ENCODE results near the gene NUAK2. TPM values are rescaled to one million over a fixed set of nuclear protein-coding genes. Genes with fewer than 3 reads are reported as not detected.

NUAK2 gene
- total RNA-seq, 2 experiments from 2014 or later: 5.3 to 9.1 TPM

- Histone ChIP-seq H3K9me3 (ENCODE audit: low read length) (no peaks in the 10 kb centered on the region), H3K9me2 (ENCODE audit: insufficient read depth, low read length) (no peaks in the 10 kb centered on the region), H3K4me2 (ENCODE audit: low read length) (no peak overlapping the region), H4K20me1 (ENCODE audit: insufficient read depth, low read length) (no peaks in the 10 kb centered on the region), H2AFZ (ENCODE audit: low read length) (no peak overlapping the region), H3K4me1 (ENCODE audit: insufficient read depth, low read length, poor library complexity, severe bottlenecking) (peaks cover 4% of the 10 kb centered on the region), H3K79me2 (ENCODE audit: insufficient read depth, low read depth, low read length) (no peaks in the 10 kb centered on the region), H3K27ac (ENCODE audit: low read depth, low read length, poor library complexity, severe bottlenecking) (no peak overlapping the region), H3K4me3 (ENCODE audit: low read depth, low read length, poor library complexity, severe bottlenecking) (no peak overlapping the region), H3K36me3 (ENCODE audit: insufficient read depth, low read length) (no peaks in the 10 kb centered on the region)
- POLR2A ChIA-PET: no interaction called here
- intact Hi-C loops (cut with micrococcal nuclease; ENCODE audit: unreplicated experiment): no loop called here
- CTCF ChIA-PET (ENCODE audit: unreplicated experiment): no interaction called here
- BruUV-seq (replicated peaks): no TSS peak
- no peak for TF ChIP-seq EZH2phosphoT487 (IDR thresholded peaks at IDR 0.05; ENCODE audit: borderline replicate concordance, low read depth, low read length)
- TF ChIP-seq, protein P1, sequence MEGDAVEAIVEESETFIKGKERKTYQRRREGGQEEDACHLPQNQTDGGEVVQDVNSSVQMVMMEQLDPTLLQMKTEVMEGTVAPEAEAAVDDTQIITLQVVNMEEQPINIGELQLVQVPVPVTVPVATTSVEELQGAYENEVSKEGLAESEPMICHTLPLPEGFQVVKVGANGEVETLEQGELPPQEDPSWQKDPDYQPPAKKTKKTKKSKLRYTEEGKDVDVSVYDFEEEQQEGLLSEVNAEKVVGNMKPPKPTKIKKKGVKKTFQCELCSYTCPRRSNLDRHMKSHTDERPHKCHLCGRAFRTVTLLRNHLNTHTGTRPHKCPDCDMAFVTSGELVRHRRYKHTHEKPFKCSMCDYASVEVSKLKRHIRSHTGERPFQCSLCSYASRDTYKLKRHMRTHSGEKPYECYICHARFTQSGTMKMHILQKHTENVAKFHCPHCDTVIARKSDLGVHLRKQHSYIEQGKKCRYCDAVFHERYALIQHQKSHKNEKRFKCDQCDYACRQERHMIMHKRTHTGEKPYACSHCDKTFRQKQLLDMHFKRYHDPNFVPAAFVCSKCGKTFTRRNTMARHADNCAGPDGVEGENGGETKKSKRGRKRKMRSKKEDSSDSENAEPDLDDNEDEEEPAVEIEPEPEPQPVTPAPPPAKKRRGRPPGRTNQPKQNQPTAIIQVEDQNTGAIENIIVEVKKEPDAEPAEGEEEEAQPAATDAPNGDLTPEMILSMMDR (conservative IDR thresholded peaks at IDR 0.05; ENCODE audit: low read length): no peak
- DNase-seq (ENCODE audit: low spot score): no peak
Measured at GRCh38 chr1:205342986-205343385, 21.4 kb upstream of the NUAK2 start.

- H3K4me3 ChIP-seq (ENCODE audit: low read depth, low read length, poor library complexity, severe bottlenecking): no peak overlapping the region
- no peaks in the 10 kb centered on the region for H3K9me2 ChIP-seq (ENCODE audit: insufficient read depth, low read length)
- DNase-seq (ENCODE audit: low spot score): no peak
- no peaks in the 10 kb centered on the region for H3K9me3 ChIP-seq (ENCODE audit: low read length)
- POLR2A ChIA-PET: interaction anchor here (0.6 kb wide), 1 partner anchor 1591 kb away, joined by 3 read pairs; no protein-coding TSS in a partner anchor
- H3K36me3 ChIP-seq (ENCODE audit: insufficient read depth, low read length): no peaks in the 10 kb centered on the region
- no peak overlapping the region for H3K4me2 ChIP-seq (ENCODE audit: low read length)
- no peaks in the 10 kb centered on the region for H3K79me2 ChIP-seq (ENCODE audit: insufficient read depth, low read depth, low read length)
- TF ChIP-seq, protein P1 (conservative IDR thresholded peaks at IDR 0.05; ENCODE audit: low read length): no peak
- TF ChIP-seq EZH2phosphoT487 (IDR thresholded peaks at IDR 0.05; ENCODE audit: borderline replicate concordance, low read depth, low read length): no peak
- no TSS peak for BruUV-seq (replicated peaks)
- CTCF ChIA-PET (ENCODE audit: unreplicated experiment): no interaction called here
- no peak overlapping the region for H3K27ac ChIP-seq (ENCODE audit: low read depth, low read length, poor library complexity, severe bottlenecking)
- intact Hi-C loops (cut with micrococcal nuclease; ENCODE audit: unreplicated experiment): no loop called here
- no peaks in the 10 kb centered on the region for H3K4me1 ChIP-seq (ENCODE audit: insufficient read depth, low read length, poor library complexity, severe bottlenecking)
- no peaks in the 10 kb centered on the region for H4K20me1 ChIP-seq (ENCODE audit: insufficient read depth, low read length)
- no peak overlapping the region for H2AFZ ChIP-seq (ENCODE audit: low read length)
Measured at GRCh38 chr1:205340676-205341075, 19.1 kb upstream of the NUAK2 start.

DNA sequence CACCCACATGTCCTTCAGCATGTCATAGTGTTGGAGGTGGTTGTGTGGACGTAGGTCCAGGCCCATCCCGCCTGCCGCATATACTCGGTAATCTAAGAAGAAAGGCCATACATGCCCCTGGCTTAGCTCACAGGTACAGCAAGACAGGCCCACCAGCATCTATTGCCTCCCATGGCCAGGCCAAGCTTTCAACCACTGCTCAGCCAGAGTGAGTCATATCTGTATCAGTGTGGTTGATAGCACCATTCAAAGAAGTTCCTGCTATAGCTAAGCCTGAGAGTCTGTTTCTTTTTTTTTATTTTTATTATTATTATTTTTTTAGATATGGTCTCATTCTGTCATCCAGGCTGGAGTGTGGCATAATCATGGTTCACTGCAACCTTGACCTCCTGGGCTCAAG is 18.2 kb upstream of the NUAK2 start:
- no peak overlapping the region for H3K4me2 ChIP-seq (ENCODE audit: low read length)
- H3K4me1 ChIP-seq (ENCODE audit: insufficient read depth, low read length, poor library complexity, severe bottlenecking): no peaks in the 10 kb centered on the region
- ChIA-PET POLR2A (no interaction called here), CTCF (ENCODE audit: unreplicated experiment) (no interaction called here)
- H3K36me3 ChIP-seq (ENCODE audit: insufficient read depth, low read length): no peaks in the 10 kb centered on the region
- no peak for TF ChIP-seq EZH2phosphoT487 (IDR thresholded peaks at IDR 0.05; ENCODE audit: borderline replicate concordance, low read depth, low read length)
- TF ChIP-seq, protein P1 (conservative IDR thresholded peaks at IDR 0.05; ENCODE audit: low read length): no peak
- BruUV-seq (replicated peaks): no TSS peak
- H4K20me1 ChIP-seq (ENCODE audit: insufficient read depth, low read length): no peaks in the 10 kb centered on the region
- no peak overlapping the region for H2AFZ ChIP-seq (ENCODE audit: low read length)
- DNase-seq (ENCODE audit: low spot score): no peak
- H3K27ac ChIP-seq (ENCODE audit: low read depth, low read length, poor library complexity, severe bottlenecking): no peak overlapping the region
- H3K9me2 ChIP-seq (ENCODE audit: insufficient read depth, low read length): no peaks in the 10 kb centered on the region
- H3K9me3 ChIP-seq (ENCODE audit: low read length): no peaks in the 10 kb centered on the region
- no peak overlapping the region for H3K4me3 ChIP-seq (ENCODE audit: low read depth, low read length, poor library complexity, severe bottlenecking)
- intact Hi-C loops (cut with micrococcal nuclease; ENCODE audit: unreplicated experiment): loop anchor here (5.0 kb wide), 1 partner anchor 58 kb away; no protein-coding TSS in a partner anchor
- H3K79me2 ChIP-seq (ENCODE audit: insufficient read depth, low read depth, low read length): no peaks in the 10 kb centered on the region

Measured in OCI-LY7 (cell line).